ENCODE data around the gene GPC3.
"Not testable (repeated sequence)": the region's sequence is repeated elsewhere in the genome, so short reads cannot be mapped to it uniquely, and the experiment has no call there.

Gene GPC3

GRCh38 chrX:134015510-134015909, 30.1 kb upstream of the GPC3 start:
- not testable (repeated sequence) for H3K9me3 ChIP-seq (ENCODE audit: control insufficient read depth in 2 of 2, low read length in 2 of 2); H3K4me3 ChIP-seq (ENCODE audit: low read length in 2 of 2); H3K9ac ChIP-seq (ENCODE audit: low read depth in 1 of 2, low read length in 2 of 2); H3K4me1 ChIP-seq (ENCODE audit: control insufficient read depth in 2 of 2, insufficient read depth in 2 of 2, low read length in 2 of 2); H3K27ac ChIP-seq (ENCODE audit: low read depth in 2 of 2, low read length in 2 of 2); H3K27me3 ChIP-seq (ENCODE audit: control insufficient read depth in 2 of 2, insufficient read depth in 2 of 2, low read length in 2 of 2); H3K36me3 ChIP-seq (ENCODE audit: control insufficient read depth in 2 of 2, insufficient read depth in 2 of 2, low read length in 2 of 2)

DNA sequence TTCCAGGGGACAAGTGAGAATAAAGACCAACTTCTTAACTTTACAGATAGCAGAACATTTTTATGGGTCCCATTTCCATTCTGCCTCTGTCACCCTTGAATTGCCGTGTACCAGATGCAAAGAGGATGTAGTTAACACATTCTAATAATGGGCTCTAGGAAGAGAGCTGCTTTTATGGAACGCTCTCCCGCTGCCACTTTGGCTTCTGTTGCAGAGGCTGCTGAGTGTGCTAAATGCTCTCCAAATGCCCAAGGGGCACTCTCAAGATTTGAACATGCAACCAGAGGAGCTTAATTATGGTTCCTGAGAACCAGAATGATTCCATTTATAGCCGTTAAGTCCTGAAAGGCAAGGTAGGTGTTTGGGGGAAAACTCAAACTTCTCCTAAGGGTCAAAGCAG, 28.1 kb upstream of the GPC3 start:
- H3K9me3 ChIP-seq (ENCODE audit: control insufficient read depth in 2 of 2, low read length in 2 of 2) = no peaks in the 10 kb centered on the region
- no peak overlapping the region for H3K9ac ChIP-seq (ENCODE audit: low read depth in 1 of 2, low read length in 2 of 2)
- no peak overlapping the region for H3K4me3 ChIP-seq (ENCODE audit: low read length in 2 of 2)
- no peaks in the 10 kb centered on the region for H3K4me1 ChIP-seq (ENCODE audit: control insufficient read depth in 2 of 2, insufficient read depth in 2 of 2, low read length in 2 of 2)
- no peak overlapping the region for H3K27ac ChIP-seq (ENCODE audit: low read depth in 2 of 2, low read length in 2 of 2)
- no peaks in the 10 kb centered on the region for H3K36me3 ChIP-seq (ENCODE audit: control insufficient read depth in 2 of 2, insufficient read depth in 2 of 2, low read length in 2 of 2)
- peaks cover 3 to 5% of the 10 kb centered on the region in 2 donors for H3K27me3 ChIP-seq (ENCODE audit: control insufficient read depth in 2 of 2, insufficient read depth in 2 of 2, low read length in 2 of 2)

DNA sequence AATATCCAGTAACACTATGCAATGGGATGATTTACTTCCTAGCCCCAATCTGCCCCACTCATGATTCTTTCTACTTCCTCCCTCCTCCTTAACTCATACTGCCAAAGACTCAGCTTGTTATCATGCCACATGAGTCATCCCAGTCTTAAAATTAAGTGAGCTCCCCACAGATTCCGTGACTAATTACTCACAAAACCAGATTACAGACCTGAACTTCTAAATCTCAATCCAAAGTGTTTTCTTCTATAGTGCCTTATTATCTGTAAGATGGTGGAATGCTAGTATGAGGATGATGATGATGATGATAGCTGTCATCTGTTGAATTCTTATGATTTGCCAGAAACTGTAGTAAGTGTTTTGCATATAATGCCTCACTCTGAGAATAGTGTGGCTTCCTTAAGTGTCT, 27.7 kb upstream of the GPC3 start:
- peaks cover 2 to 3% of the 10 kb centered on the region in 2 donors for H3K27me3 ChIP-seq (ENCODE audit: control insufficient read depth in 2 of 2, insufficient read depth in 2 of 2, low read length in 2 of 2)
- H3K4me3 ChIP-seq (ENCODE audit: low read length in 2 of 2) = no peak overlapping the region
- H3K9me3 ChIP-seq (ENCODE audit: control insufficient read depth in 2 of 2, low read length in 2 of 2) = no peaks in the 10 kb centered on the region
- no peak overlapping the region for H3K9ac ChIP-seq (ENCODE audit: low read depth in 1 of 2, low read length in 2 of 2)
- no peaks in the 10 kb centered on the region for H3K4me1 ChIP-seq (ENCODE audit: control insufficient read depth in 2 of 2, insufficient read depth in 2 of 2, low read length in 2 of 2)
- H3K36me3 ChIP-seq (ENCODE audit: control insufficient read depth in 2 of 2, insufficient read depth in 2 of 2, low read length in 2 of 2) = no peaks in the 10 kb centered on the region
- H3K27ac ChIP-seq (ENCODE audit: low read depth in 2 of 2, low read length in 2 of 2) = no peak overlapping the region

DNA sequence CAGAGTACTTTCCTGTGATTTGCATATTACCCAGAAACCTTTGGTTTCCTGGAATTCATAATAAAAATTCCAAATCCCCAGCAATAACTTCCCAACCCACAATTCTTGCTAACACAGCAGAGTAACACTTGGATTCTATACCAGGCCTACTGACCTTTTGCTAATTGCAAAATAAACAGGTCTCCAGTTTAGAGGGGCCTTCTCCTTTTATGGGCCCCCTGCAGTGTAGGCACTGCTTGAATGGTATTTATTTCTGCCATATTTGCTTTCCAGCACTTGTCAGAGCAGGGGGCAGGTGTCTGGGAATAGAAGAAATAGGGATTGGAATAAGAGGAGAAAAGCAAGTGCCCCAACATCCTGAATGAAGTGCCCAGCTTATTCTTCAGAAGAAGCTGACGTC, 25.3 kb upstream of the GPC3 start:
- H3K36me3 ChIP-seq (ENCODE audit: control insufficient read depth in 2 of 2, insufficient read depth in 2 of 2, low read length in 2 of 2) = no peaks in the 10 kb centered on the region
- H3K4me1 ChIP-seq (ENCODE audit: control insufficient read depth in 2 of 2, insufficient read depth in 2 of 2, low read length in 2 of 2) = no peaks in the 10 kb centered on the region
- H3K4me3 ChIP-seq (ENCODE audit: low read length in 2 of 2) = no peak overlapping the region
- H3K27ac ChIP-seq (ENCODE audit: low read depth in 2 of 2, low read length in 2 of 2) = no peak overlapping the region
- H3K9ac ChIP-seq (ENCODE audit: low read depth in 1 of 2, low read length in 2 of 2) = no peak overlapping the region
- H3K9me3 ChIP-seq (ENCODE audit: control insufficient read depth in 2 of 2, low read length in 2 of 2) = no peaks in the 10 kb centered on the region
- peaks cover 2 to 3% of the 10 kb centered on the region in 2 donors for H3K27me3 ChIP-seq (ENCODE audit: control insufficient read depth in 2 of 2, insufficient read depth in 2 of 2, low read length in 2 of 2)

- Histone ChIP-seq H3K27ac (ENCODE audit: low read depth in 2 of 2, low read length in 2 of 2) (no peak overlapping the region), H3K27me3 (ENCODE audit: control insufficient read depth in 2 of 2, insufficient read depth in 2 of 2, low read length in 2 of 2) (no peaks in the 10 kb centered on the region), H3K4me3 (ENCODE audit: low read length in 2 of 2) (no peak overlapping the region), H3K36me3 (ENCODE audit: control insufficient read depth in 2 of 2, insufficient read depth in 2 of 2, low read length in 2 of 2) (no peaks in the 10 kb centered on the region), H3K4me1 (ENCODE audit: control insufficient read depth in 2 of 2, insufficient read depth in 2 of 2, low read length in 2 of 2) (no peaks in the 10 kb centered on the region), H3K9ac (ENCODE audit: low read depth in 1 of 2, low read length in 2 of 2) (no peak overlapping the region), H3K9me3 (ENCODE audit: control insufficient read depth in 2 of 2, low read length in 2 of 2) (no peaks in the 10 kb centered on the region)
Measured at GRCh38 chrX:134007716-134008115, 22.3 kb upstream of the GPC3 start.

- Histone ChIP-seq H3K9ac (ENCODE audit: low read depth in 1 of 2, low read length in 2 of 2) (no peak overlapping the region), H3K9me3 (ENCODE audit: control insufficient read depth in 2 of 2, low read length in 2 of 2) (no peaks in the 10 kb centered on the region), H3K27me3 (ENCODE audit: control insufficient read depth in 2 of 2, insufficient read depth in 2 of 2, low read length in 2 of 2) (no peaks in the 10 kb centered on the region), H3K4me1 (ENCODE audit: control insufficient read depth in 2 of 2, insufficient read depth in 2 of 2, low read length in 2 of 2) (no peaks in the 10 kb centered on the region), H3K27ac (ENCODE audit: low read depth in 2 of 2, low read length in 2 of 2) (no peak overlapping the region), H3K4me3 (ENCODE audit: low read length in 2 of 2) (no peak overlapping the region), H3K36me3 (ENCODE audit: control insufficient read depth in 2 of 2, insufficient read depth in 2 of 2, low read length in 2 of 2) (no peaks in the 10 kb centered on the region)
Measured at GRCh38 chrX:134006484-134007161, 21.2 kb upstream of the GPC3 start.

GRCh38 chrX:134004084-134004483, 18.7 kb upstream of the GPC3 start:
- H3K4me3 ChIP-seq (ENCODE audit: low read length in 2 of 2) = no peak overlapping the region
- no peaks in the 10 kb centered on the region for H3K27me3 ChIP-seq (ENCODE audit: control insufficient read depth in 2 of 2, insufficient read depth in 2 of 2, low read length in 2 of 2)
- no peak overlapping the region for H3K27ac ChIP-seq (ENCODE audit: low read depth in 2 of 2, low read length in 2 of 2)
- no peaks in the 10 kb centered on the region for H3K9me3 ChIP-seq (ENCODE audit: control insufficient read depth in 2 of 2, low read length in 2 of 2)
- no peaks in the 10 kb centered on the region for H3K4me1 ChIP-seq (ENCODE audit: control insufficient read depth in 2 of 2, insufficient read depth in 2 of 2, low read length in 2 of 2)
- no peak overlapping the region for H3K9ac ChIP-seq (ENCODE audit: low read depth in 1 of 2, low read length in 2 of 2)
- no peaks in the 10 kb centered on the region for H3K36me3 ChIP-seq (ENCODE audit: control insufficient read depth in 2 of 2, insufficient read depth in 2 of 2, low read length in 2 of 2)

DNA sequence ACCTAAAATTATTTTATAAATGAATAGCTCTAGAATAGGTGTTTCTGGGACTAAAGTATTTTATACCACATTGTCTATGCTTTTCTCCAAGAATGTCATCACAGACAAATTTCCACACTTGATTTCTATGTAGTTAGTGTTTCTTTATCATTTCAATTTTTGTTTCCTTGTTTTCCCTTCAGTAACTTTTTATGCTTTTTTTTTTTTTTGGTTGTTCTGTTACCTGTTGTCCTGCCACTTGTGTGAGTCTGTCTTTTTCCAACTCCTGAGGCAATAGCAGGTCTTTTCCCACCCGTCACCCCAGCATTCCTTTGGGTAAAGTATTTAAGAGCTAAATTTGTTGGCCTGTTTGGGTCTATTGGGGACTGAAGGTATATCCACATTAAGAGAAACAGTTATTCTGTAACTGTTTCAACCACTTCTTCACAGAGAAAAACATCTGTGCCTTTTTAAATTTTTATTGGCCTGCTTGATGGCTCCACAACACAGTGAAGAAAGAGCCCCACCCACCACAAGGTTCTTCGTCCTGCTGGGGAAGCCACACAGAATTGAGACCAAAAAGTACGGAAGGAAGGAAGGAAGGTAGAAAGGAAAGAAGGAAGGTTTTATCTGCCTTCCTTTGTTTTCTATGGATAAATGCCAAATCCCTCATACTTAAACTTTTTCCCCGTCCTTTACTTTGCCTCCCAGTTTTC, 17.7 kb upstream of the GPC3 start:
- H3K9ac ChIP-seq (ENCODE audit: low read depth in 1 of 2, low read length in 2 of 2) = no peak overlapping the region
- H3K27ac ChIP-seq (ENCODE audit: low read depth in 2 of 2, low read length in 2 of 2) = no peak overlapping the region
- no peak overlapping the region for H3K4me3 ChIP-seq (ENCODE audit: low read length in 2 of 2)
- H3K27me3 ChIP-seq (ENCODE audit: control insufficient read depth in 2 of 2, insufficient read depth in 2 of 2, low read length in 2 of 2) = no peaks in the 10 kb centered on the region
- H3K9me3 ChIP-seq (ENCODE audit: control insufficient read depth in 2 of 2, low read length in 2 of 2) = no peaks in the 10 kb centered on the region
- H3K36me3 ChIP-seq (ENCODE audit: control insufficient read depth in 2 of 2, insufficient read depth in 2 of 2, low read length in 2 of 2) = no peaks in the 10 kb centered on the region
- H3K4me1 ChIP-seq (ENCODE audit: control insufficient read depth in 2 of 2, insufficient read depth in 2 of 2, low read length in 2 of 2) = no peaks in the 10 kb centered on the region

DNA sequence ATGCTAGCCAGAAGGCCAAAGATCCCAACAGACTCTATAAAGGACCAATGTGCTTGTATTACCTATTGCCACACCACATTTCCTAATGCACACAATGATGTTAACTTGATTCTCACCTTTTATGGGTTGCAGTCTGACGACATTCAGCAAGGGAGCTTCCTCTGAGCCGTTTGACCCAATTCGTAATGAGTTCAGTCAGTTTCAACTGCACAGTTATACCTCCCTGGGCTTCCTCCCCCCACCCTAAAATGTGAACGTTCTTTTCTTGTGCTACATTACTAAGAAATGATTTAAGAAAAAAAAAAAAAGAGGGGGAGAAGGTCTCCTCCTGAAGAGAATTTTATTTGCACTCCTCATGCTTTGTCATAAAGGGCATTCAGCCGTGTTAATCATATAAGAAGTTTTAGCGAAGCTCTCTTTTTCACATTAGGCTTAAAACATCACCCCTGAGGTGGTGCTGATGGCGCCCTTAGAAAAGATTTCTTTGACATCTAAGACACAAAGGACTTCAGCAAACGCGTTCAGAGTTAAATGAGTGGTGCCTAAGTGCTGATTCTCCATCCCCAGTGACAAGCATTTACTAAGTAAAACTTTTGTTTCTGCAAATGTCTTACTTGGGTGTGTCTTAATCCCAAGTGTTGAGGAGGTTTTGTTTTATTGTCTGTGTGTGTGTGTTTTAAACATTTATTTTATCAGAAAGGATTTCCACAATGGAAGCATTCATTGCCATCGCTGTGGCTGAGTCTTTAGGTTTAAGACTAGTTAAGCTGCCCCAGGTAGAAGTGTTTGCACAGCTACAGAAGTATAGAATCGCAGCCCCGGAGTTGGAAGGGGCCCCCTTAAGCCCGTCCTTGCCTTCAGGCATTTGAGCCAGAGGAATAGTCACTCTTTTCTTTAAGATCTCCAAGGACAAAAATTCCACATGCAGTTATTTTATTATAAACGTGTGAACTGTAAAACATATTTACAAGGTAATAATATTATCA, 15.2 kb upstream of the GPC3 start:
- Histone ChIP-seq H3K4me3 (ENCODE audit: low read length in 2 of 2) (no peak overlapping the region), H3K9ac (ENCODE audit: low read depth in 1 of 2, low read length in 2 of 2) (no peak overlapping the region), H3K9me3 (ENCODE audit: control insufficient read depth in 2 of 2, low read length in 2 of 2) (no peaks in the 10 kb centered on the region), H3K4me1 (ENCODE audit: control insufficient read depth in 2 of 2, insufficient read depth in 2 of 2, low read length in 2 of 2) (no peaks in the 10 kb centered on the region), H3K36me3 (ENCODE audit: control insufficient read depth in 2 of 2, insufficient read depth in 2 of 2, low read length in 2 of 2) (no peaks in the 10 kb centered on the region), H3K27me3 (ENCODE audit: control insufficient read depth in 2 of 2, insufficient read depth in 2 of 2, low read length in 2 of 2) (no peaks in the 10 kb centered on the region), H3K27ac (ENCODE audit: low read depth in 2 of 2, low read length in 2 of 2) (no peak overlapping the region)

All from mucosa of rectum (tissue), 2 donors.